Dermis blood vessel endothelial cell (primary cell): Measurements from ENCODE around the gene OR8D1. TPM values are rescaled to one million over a fixed set of nuclear protein-coding genes. Genes with fewer than 3 reads are reported as not detected.
"Not testable (repeated sequence)": the region's sequence is repeated elsewhere in the genome, so short reads cannot be mapped to it uniquely, and the experiment has no call there.

Experiments
- DNase-seq: peaks from one replicate; pipeline ENCODE4 v3.0.0; 2010
- total RNA-seq: library from RNA; depleted of rRNA; stranded (reverse); fragments of >200 nt; gene quantifications from 2 replicates; pipeline ENCODE4 v1.2.3, GENCODE V29; 2014

The OR8D1 gene
- total RNA-seq, 1 donor from 2014 or later: not detected

GRCh38 chr11:124285610-124286344, 28.0 kb downstream of the OR8D1 start:
- DNase-seq: peak; percentile 15

GRCh38 chr11:124278261-124278660, 35.5 kb downstream of the OR8D1 start:
- DNase-seq: no peak

DNA sequence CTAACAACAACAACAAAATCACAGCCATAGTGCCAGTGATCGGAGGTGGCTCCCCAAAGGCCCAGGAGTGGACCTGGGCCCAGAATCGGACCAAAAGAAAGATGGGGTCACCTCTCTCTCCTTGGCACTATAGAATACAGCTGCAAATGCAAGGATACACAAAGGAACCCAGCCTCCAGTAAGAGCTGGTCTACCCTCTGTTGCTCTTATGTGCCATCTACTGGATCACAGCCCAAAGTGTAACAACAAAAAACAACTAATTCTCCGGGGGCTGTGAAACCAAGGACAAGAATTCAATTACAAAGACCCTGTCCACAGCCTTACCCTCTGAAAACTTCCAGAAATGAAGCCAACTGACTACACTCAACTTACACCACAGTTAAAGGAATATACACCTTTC, 35.9 kb downstream of the OR8D1 start:
- no peak for DNase-seq

DNA sequence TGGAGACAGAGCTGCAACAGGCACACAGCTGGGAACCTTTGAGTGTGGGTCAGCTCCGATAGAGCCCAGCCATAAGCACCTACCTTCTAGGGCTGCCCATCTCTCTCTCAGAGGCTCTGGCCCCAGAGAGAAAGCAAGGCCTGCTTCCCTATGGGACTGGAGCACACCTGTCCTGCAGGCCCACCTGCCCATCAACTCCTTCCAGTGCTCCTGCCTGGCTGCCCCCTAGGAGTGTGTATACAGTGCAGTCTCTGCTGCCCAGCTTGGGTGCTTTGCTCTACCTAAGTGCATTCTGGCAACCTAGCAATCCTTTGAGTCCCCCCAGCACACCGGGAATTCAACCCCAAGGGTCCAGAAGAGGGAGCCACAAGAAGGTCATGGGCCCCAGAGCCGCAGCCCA, 36.5 kb downstream of the OR8D1 start:
- no peak for DNase-seq

- peak; percentile 27 for DNase-seq
Measured at GRCh38 chr11:124276081-124276480, 37.7 kb downstream of the OR8D1 start.

GRCh38 chr11:124274000-124274399, 39.7 kb downstream of the OR8D1 start:
- DNase-seq: no peak

DNA sequence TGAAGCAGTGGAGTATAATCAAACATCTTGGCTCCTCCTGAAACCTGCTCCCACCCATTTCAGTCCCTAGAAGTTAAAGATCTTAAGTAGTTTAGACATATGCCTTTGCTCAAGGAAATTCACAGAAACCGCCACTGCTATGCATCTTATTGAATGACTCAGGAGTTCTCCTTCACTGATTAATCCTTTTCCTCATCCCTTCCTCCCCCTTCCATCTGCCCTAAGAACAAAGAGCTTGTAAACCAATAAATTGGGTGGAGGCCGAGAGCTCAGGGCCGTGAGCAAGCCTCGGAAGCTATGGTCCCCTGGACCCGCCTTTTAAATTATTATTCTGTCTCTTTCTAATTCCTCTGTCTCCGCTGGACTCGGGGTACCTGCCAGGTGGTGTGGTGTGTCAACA, 42.9 kb downstream of the OR8D1 start:
- DNase-seq: not testable (repeated sequence)

- DNase-seq: not testable (repeated sequence)
Measured at GRCh38 chr11:124265041-124265440, 48.7 kb downstream of the OR8D1 start.

DNA sequence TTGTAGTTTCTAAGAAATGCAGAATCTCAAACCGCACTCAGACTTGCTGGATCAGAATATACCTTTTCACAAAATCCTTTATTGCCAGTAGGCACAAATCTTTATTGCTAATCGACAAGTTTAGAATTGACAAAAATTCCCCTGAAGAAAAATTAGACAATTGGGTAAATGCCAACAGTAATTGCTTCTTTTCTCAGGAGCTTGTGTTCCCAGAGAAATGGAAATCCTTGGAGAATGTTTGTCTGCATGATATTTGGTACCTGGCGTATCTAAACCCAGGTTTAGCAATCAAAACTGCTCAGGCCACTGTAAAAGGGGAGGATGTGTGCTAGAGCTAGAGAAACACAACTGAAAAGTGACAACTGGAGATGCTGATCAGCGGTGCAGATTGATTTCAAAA, 57.7 kb downstream of the OR8D1 start, which contains the start of gene OR8G5:
TSS of gene OR8G5 (plus strand) at position 301 of the 400 bp plus-strand sequence. CDS start 8,556 bp downstream, outside the sequence.
- DNase-seq: no peak

Other genes with a start within 250 kb of the OR8D1 start
- gene VWA5A, start 198.5 kb downstream of the OR8D1 start, total RNA-seq: 7.8 and 8.2 TPM in 2 replicates
- not detected in 2 replicates for gene OR10D3, start 130.6 kb downstream of the OR8D1 start, total RNA-seq
- not detected in 2 replicates for gene OR8G1, start 72.9 kb downstream of the OR8D1 start, total RNA-seq
- not detected in 2 replicates for gene OR8G5, start 57.6 kb downstream of the OR8D1 start, total RNA-seq
- not detected in 2 replicates for gene OR8D2, start 6.2 kb upstream of the OR8D1 start, total RNA-seq
- gene OR8B2, start 70.5 kb upstream of the OR8D1 start, total RNA-seq: not detected in 2 replicates
- gene OR8B3, start 85.1 kb upstream of the OR8D1 start, total RNA-seq: not detected in 2 replicates
- not detected in 2 replicates for gene OR8B4, start 110.9 kb upstream of the OR8D1 start, total RNA-seq
- gene OR8B8, start 131.7 kb upstream of the OR8D1 start, total RNA-seq: not detected in 2 replicates
- not detected in 2 replicates for gene OR8B12, start 229.7 kb upstream of the OR8D1 start, total RNA-seq